ENCODE measurements around the gene ZSWIM1.

ZSWIM1 gene

GRCh38 chr20:45887346-45887715, 6.3 kb downstream of the ZSWIM1 start, which contains the start of gene SPATA25:
TSS of gene SPATA25 (minus strand) at chr20:45887622. CDS start at chr20:45887590, 32 bp downstream.
- no peak for TF ChIP-seq FOXP2 (optimal IDR thresholded peaks at IDR 0.05; ENCODE audit: borderline replicate concordance, extremely low read depth, extremely low read length, insufficient read depth)
- TF ChIP-seq REST (IDR thresholded peaks at IDR 0.05; ENCODE audit: insufficient read depth in 1 of 2, low read depth in 2 of 2, low read length in 2 of 2), result no peak
- TF ChIP-seq POLR2AphosphoS5 (IDR thresholded peaks at IDR 0.05; ENCODE audit: low read depth, low read length), result no peak
- TF ChIP-seq TAF1 (IDR thresholded peaks at IDR 0.05; ENCODE audit: borderline replicate concordance, insufficient read depth, low read length), result no peak
- TF ChIP-seq SIN3A (IDR thresholded peaks at IDR 0.05; ENCODE audit: borderline replicate concordance, insufficient read depth, low read length), result no peak

- no peak for TF ChIP-seq SIN3A (IDR thresholded peaks at IDR 0.05; ENCODE audit: borderline replicate concordance, insufficient read depth, low read length)
- TF ChIP-seq POLR2AphosphoS5 (IDR thresholded peaks at IDR 0.05; ENCODE audit: low read depth, low read length), result no peak
- TF ChIP-seq REST (IDR thresholded peaks at IDR 0.05; ENCODE audit: insufficient read depth in 1 of 2, low read depth in 2 of 2, low read length in 2 of 2), result no peak
- TF ChIP-seq TAF1 (IDR thresholded peaks at IDR 0.05; ENCODE audit: borderline replicate concordance, insufficient read depth, low read length), result no peak
Observed at GRCh38 chr20:45888681-45889080, 7.7 kb downstream of the ZSWIM1 start.

- TF ChIP-seq POLR2AphosphoS5 (IDR thresholded peaks at IDR 0.05; ENCODE audit: low read depth, low read length) (no peak), REST (IDR thresholded peaks at IDR 0.05; ENCODE audit: insufficient read depth in 1 of 2, low read depth in 2 of 2, low read length in 2 of 2) (no peak), FOXP2 (optimal IDR thresholded peaks at IDR 0.05; ENCODE audit: borderline replicate concordance, extremely low read depth, extremely low read length, insufficient read depth) (peak; percentile 3), TAF1 (IDR thresholded peaks at IDR 0.05; ENCODE audit: borderline replicate concordance, insufficient read depth, low read length) (no peak)
Observed at GRCh38 chr20:45890077-45890984, 9.3 kb downstream of the ZSWIM1 start.

GRCh38 chr20:45890985-45891983, 10.3 kb downstream of the ZSWIM1 start, which contains the start of the genes CTSA and NEURL2:
TSS of gene CTSA (plus strand) at chr20:45891335. CDS start at chr20:45891569, 234 bp downstream.
TSS of gene NEURL2 (minus strand) at chr20:45891208. CDS start at chr20:45890991, 217 bp downstream.
- TF ChIP-seq SIN3A (IDR thresholded peaks at IDR 0.05; ENCODE audit: borderline replicate concordance, insufficient read depth, low read length) (peak; percentile 94), FOXP2 (optimal IDR thresholded peaks at IDR 0.05; ENCODE audit: borderline replicate concordance, extremely low read depth, extremely low read length, insufficient read depth) (no peak), POLR2AphosphoS5 (IDR thresholded peaks at IDR 0.05; ENCODE audit: low read depth, low read length) (peak; percentile 81), REST (IDR thresholded peaks at IDR 0.05; ENCODE audit: insufficient read depth in 1 of 2, low read depth in 2 of 2, low read length in 2 of 2) (no peak), TAF1 (IDR thresholded peaks at IDR 0.05; ENCODE audit: borderline replicate concordance, insufficient read depth, low read length) (peak; percentile 90)
